Ishikawa (cell line): ENCODE results near the gene MUC5B.

Experiments
- CEBPB ChIP-seq: IDR thresholded peaks from 2 replicates; pipeline ENCODE4 v1.6.1; 2012
- CREB1 ChIP-seq: IDR thresholded peaks from 2 replicates; pipeline ENCODE4 v1.6.1; 2012; ENCODE audit warnings: low read depth
- EGR1 ChIP-seq: IDR thresholded peaks from 2 replicates; pipeline ENCODE4 v1.6.1; 2012
- EP300 ChIP-seq: IDR thresholded peaks from 2 replicates; pipeline ENCODE4 v1.6.1; 2012; ENCODE audit warnings: borderline replicate concordance
- FOXM1 ChIP-seq: IDR thresholded peaks from 2 replicates; pipeline ENCODE4 v1.6.1; 2012; ENCODE audit warnings: low read depth, borderline replicate concordance
- NFIC ChIP-seq: IDR thresholded peaks from 2 replicates; pipeline ENCODE4 v1.6.1; 2012
- RAD21 ChIP-seq: IDR thresholded peaks from 2 replicates; pipeline ENCODE4 v1.6.1; 2012; ENCODE audit warnings: low read depth
- REST ChIP-seq: IDR thresholded peaks from 2 replicates; pipeline ENCODE4 v1.6.1; 2012; ENCODE audit warnings: low read depth, mild to moderate bottlenecking
- TAF1 ChIP-seq: IDR thresholded peaks from 2 replicates; pipeline ENCODE4 v1.6.1; 2012; ENCODE audit warnings: low read depth, mild to moderate bottlenecking
- TCF12 ChIP-seq: IDR thresholded peaks from 2 replicates; pipeline ENCODE4 v1.6.1; 2012; ENCODE audit warnings: low read depth
- TEAD4 ChIP-seq: IDR thresholded peaks from 2 replicates; pipeline ENCODE4 v1.6.1; 2012
- YY1 ChIP-seq: IDR thresholded peaks from 2 replicates; pipeline ENCODE4 v1.6.1; 2012; ENCODE audit warnings: low read depth
- ZBTB7A ChIP-seq: IDR thresholded peaks from 2 replicates; pipeline ENCODE4 v1.6.1; 2012; ENCODE audit warnings: low read depth
- TF ChIP-seq, protein P1 (sequence below): IDR thresholded peaks from 2 replicates; pipeline ENCODE4 v1.6.1; 2012
- TF ChIP-seq, protein P2 (sequence below): IDR thresholded peaks from 2 replicates; pipeline ENCODE4 v1.6.1; 2012

The MUC5B gene

GRCh38 chr11:1206391-1207271, 16.2 kb upstream of the MUC5B start:
- TF ChIP-seq REST = no peak
- TF ChIP-seq, protein P1, sequence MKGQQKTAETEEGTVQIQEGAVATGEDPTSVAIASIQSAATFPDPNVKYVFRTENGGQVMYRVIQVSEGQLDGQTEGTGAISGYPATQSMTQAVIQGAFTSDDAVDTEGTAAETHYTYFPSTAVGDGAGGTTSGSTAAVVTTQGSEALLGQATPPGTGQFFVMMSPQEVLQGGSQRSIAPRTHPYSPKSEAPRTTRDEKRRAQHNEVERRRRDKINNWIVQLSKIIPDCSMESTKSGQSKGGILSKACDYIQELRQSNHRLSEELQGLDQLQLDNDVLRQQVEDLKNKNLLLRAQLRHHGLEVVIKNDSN = no peak
- no peak for TF ChIP-seq NFIC
- TF ChIP-seq CEBPB = no peak
- no peak for TF ChIP-seq EP300
- no peak for TF ChIP-seq CREB1
- no peak for TF ChIP-seq YY1
- no peak for TF ChIP-seq EGR1
- TF ChIP-seq RAD21 = no peak
- TF ChIP-seq TAF1 = no peak
- TF ChIP-seq TEAD4 = no peak
- TF ChIP-seq ZBTB7A = no peak
- TF ChIP-seq TCF12 = no peak
- TF ChIP-seq FOXM1 = no peak
- TF ChIP-seq, protein P2, sequence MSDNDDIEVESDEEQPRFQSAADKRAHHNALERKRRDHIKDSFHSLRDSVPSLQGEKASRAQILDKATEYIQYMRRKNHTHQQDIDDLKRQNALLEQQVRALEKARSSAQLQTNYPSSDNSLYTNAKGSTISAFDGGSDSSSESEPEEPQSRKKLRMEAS = no peak

- TF ChIP-seq EP300 (no peak), TEAD4 (no peak), TAF1 (no peak), TCF12 (no peak), EGR1 (no peak), YY1 (no peak), REST (no peak), FOXM1 (no peak), RAD21 (no peak), CREB1 (no peak), CEBPB (no peak), NFIC (no peak), ZBTB7A (no peak)
- TF ChIP-seq, protein P1 = no peak
- TF ChIP-seq, protein P2 = no peak
Observed at GRCh38 chr11:1207401-1208143, 15.3 kb upstream of the MUC5B start.

DNA sequence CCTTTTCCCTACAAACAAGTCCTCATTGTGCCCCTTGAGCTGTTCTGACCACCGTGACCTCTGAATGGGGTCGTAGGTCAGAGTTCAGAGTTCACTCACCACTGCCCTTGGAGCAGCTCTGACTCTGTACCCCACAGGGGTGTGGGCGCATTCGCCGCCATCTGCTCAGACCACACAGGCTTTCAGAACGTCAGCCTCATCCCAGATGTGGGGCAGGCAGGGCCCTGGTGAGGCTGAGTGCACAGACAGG, 14.8 kb upstream of the MUC5B start:
- TF ChIP-seq NFIC (no peak), RAD21 (no peak), CEBPB (no peak), YY1 (no peak), FOXM1 (no peak), EP300 (no peak), ZBTB7A (no peak), TEAD4 (no peak), EGR1 (no peak), TCF12 (no peak), REST (no peak), TAF1 (no peak), CREB1 (no peak)
- TF ChIP-seq, protein P2 = no peak
- TF ChIP-seq, protein P1 = no peak
